ENCODE measurements around the gene CLIP1. TPM values are rescaled to one million over a fixed set of nuclear protein-coding genes. Genes with fewer than 3 reads are reported as not detected.

CLIP1 gene
- total RNA-seq, 1 experiment from 2014 or later, result 42.9 TPM

- ATAC-seq (no peak), DNase-seq (ENCODE audit: low read depth, low spot score) (no peak)
- no peaks in the 10 kb centered on the region for H3K9me2 ChIP-seq (ENCODE audit: insufficient read depth)
- TF ChIP-seq FOSL1 (IDR thresholded peaks at IDR 0.05; ENCODE audit: low read depth) (no peak), ZFX (IDR thresholded peaks at IDR 0.05) (no peak), YY1 (IDR thresholded peaks at IDR 0.05; ENCODE audit: extremely low read depth, insufficient replicate concordance, low read depth, low read length) (no peak)
- TF ChIP-seq, protein P1, sequence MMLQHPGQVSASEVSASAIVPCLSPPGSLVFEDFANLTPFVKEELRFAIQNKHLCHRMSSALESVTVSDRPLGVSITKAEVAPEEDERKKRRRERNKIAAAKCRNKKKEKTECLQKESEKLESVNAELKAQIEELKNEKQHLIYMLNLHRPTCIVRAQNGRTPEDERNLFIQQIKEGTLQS (IDR thresholded peaks at IDR 0.05), result no peak
- TF ChIP-seq, protein P2, sequence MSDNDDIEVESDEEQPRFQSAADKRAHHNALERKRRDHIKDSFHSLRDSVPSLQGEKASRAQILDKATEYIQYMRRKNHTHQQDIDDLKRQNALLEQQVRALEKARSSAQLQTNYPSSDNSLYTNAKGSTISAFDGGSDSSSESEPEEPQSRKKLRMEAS (IDR thresholded peaks at IDR 0.05), result no peak
- no peak overlapping the region for H3K4me2 ChIP-seq (ENCODE audit: low read length)
- ChIA-PET POLR2A (interaction anchor here (1.0 to 1.1 kb wide), 2 partner anchors 17 to 98 kb away, joined by 3 read pairs; partner anchors contain the start of gene ZCCHC8), RAD21 (ENCODE audit: low non-redundant PET in 1 of 2, low total read pairs in 2 of 2, uncharacterized antibody in 2 of 2, unreplicated experiment in 2 of 2) (interaction anchor here (0.7 to 1.0 kb wide), 2 partner anchors 19 to 68 kb away, joined by 3 read pairs; partner anchors contain the start of gene CLIP1 (in 1 of the 2)), CTCF (interaction anchor here (0.9 to 1.7 kb wide), 2 partner anchors 67 to 68 kb away, joined by 3 to 5 read pairs; no protein-coding TSS in a partner anchor)
- no peak overlapping the region for H3K9ac ChIP-seq (ENCODE audit: low read length)
- BruUV-seq (replicated peaks), result no TSS peak
- H3K4me1 ChIP-seq (ENCODE audit: control insufficient read depth in 1 of 2, insufficient read depth in 2 of 2, low read length in 2 of 2), result peaks cover 35 to 60% of the 10 kb centered on the region in 2 experiments
- H3K27ac ChIP-seq (ENCODE audit: low read depth, low read length), result no peak overlapping the region
- H3K79me2 ChIP-seq (ENCODE audit: insufficient read depth, low read length), result peaks cover 70% of the 10 kb centered on the region
- H3K4me3 ChIP-seq (replicated peaks in 1 of 2; ENCODE audit: low read depth in 1 of 2, low read length in 2 of 2), result no peak overlapping the region
- H2AFZ ChIP-seq (ENCODE audit: low read depth, low read length, poor library complexity, severe bottlenecking), result no peak overlapping the region
- intact Hi-C loops (cut with micrococcal nuclease), result no loop called here
- no peaks in the 10 kb centered on the region for H3K27me3 ChIP-seq (ENCODE audit: insufficient read depth, low read length)
- H3K9me3 ChIP-seq (ENCODE audit: control insufficient read depth in 1 of 2, insufficient read depth in 1 of 2, low read depth in 1 of 2, low read length in 2 of 2), result no peaks in the 10 kb centered on the region
- no peaks in the 10 kb centered on the region for H4K20me1 ChIP-seq (ENCODE audit: insufficient read depth)
- H3K36me3 ChIP-seq (ENCODE audit: control insufficient read depth in 1 of 2, insufficient read depth in 2 of 2, low read length in 2 of 2), result no peaks in the 10 kb centered on the region
These were observed 19.2 kb downstream of the CLIP1 start for GRCh38 chr12:122403115-122403770.

- no peak for TF ChIP-seq POLR2AphosphoS5 (IDR thresholded peaks at IDR 0.05; ENCODE audit: low read depth, low read length)
- no peak overlapping the region for H3K4me3 ChIP-seq (replicated peaks in 1 of 2; ENCODE audit: low read depth in 1 of 2, low read length in 2 of 2)
- H2AFZ ChIP-seq (ENCODE audit: low read depth, low read length, poor library complexity, severe bottlenecking), result no peak overlapping the region
- ATAC-seq (no peak), DNase-seq (ENCODE audit: low read depth, low spot score) (no peak)
- H4K20me1 ChIP-seq (ENCODE audit: insufficient read depth), result no peaks in the 10 kb centered on the region
- peaks cover 72% of the 10 kb centered on the region for H3K79me2 ChIP-seq (ENCODE audit: insufficient read depth, low read length)
- intact Hi-C loops (cut with micrococcal nuclease), result no loop called here
- no TSS peak for BruUV-seq (replicated peaks)
- ChIA-PET CTCF (interaction anchor here (1.2 to 1.7 kb wide), 2 partner anchors 63 to 69 kb away, joined by 5 read pairs; no protein-coding TSS in a partner anchor), POLR2A (no interaction called here), RAD21 (ENCODE audit: low non-redundant PET in 1 of 2, low total read pairs in 2 of 2, uncharacterized antibody in 2 of 2, unreplicated experiment in 2 of 2) (no interaction called here)
- H3K4me2 ChIP-seq (ENCODE audit: low read length), result peak overlapping the region; percentile 26; the same call in 1 of the 2 replicates
- H3K36me3 ChIP-seq (ENCODE audit: control insufficient read depth in 1 of 2, insufficient read depth in 2 of 2, low read length in 2 of 2), result no peaks in the 10 kb centered on the region
- no peaks in the 10 kb centered on the region for H3K27me3 ChIP-seq (ENCODE audit: insufficient read depth, low read length)
- no peak overlapping the region for H3K9ac ChIP-seq (ENCODE audit: low read length)
- no peaks in the 10 kb centered on the region for H3K9me3 ChIP-seq (ENCODE audit: control insufficient read depth in 1 of 2, insufficient read depth in 1 of 2, low read depth in 1 of 2, low read length in 2 of 2)
- H3K27ac ChIP-seq (ENCODE audit: low read depth, low read length), result no peak overlapping the region
- no peaks in the 10 kb centered on the region for H3K9me2 ChIP-seq (ENCODE audit: insufficient read depth)
- peaks cover 35 to 60% of the 10 kb centered on the region in 2 experiments for H3K4me1 ChIP-seq (ENCODE audit: control insufficient read depth in 1 of 2, insufficient read depth in 2 of 2, low read length in 2 of 2)
These were observed 20.2 kb downstream of the CLIP1 start for GRCh38 chr12:122402264-122402663.

Measured in HCT116 (cell line).